ENCODE measurements around the gene BICDL1. TPM values are rescaled to one million over a fixed set of nuclear protein-coding genes. Genes with fewer than 3 reads are reported as not detected.

BICDL1 gene
- total RNA-seq, 1 donor from 2014 or later, result 1.0 TPM

GRCh38 chr12:120130011-120130410 lies 141.0 kb downstream of the BICDL1 start:
- Histone ChIP-seq H3K4me3 (ENCODE audit: low read length in 3 of 3) (no peak overlapping the region), H3K9me3 (ENCODE audit: control insufficient read depth in 3 of 3, low read length in 3 of 3) (no peaks in the 10 kb centered on the region), H3K27me3 (ENCODE audit: control insufficient read depth in 3 of 3, insufficient read depth in 3 of 3, low read length in 3 of 3) (no peaks in the 10 kb centered on the region), H3K27ac (ENCODE audit: low read depth, low read length) (no peak overlapping the region), H3K36me3 (ENCODE audit: control insufficient read depth in 3 of 3, insufficient read depth in 3 of 3, low read length in 3 of 3) (peaks cover 73 to 84% (median 83%) of the 10 kb centered on the region in 3 donors), H3K4me1 (ENCODE audit: control insufficient read depth in 3 of 3, insufficient read depth in 3 of 3, low read length in 3 of 3) (peaks cover 9 to 17% (median 12%) of the 10 kb centered on the region in 3 donors), H3K9ac (ENCODE audit: low read depth in 1 of 3, low read length in 3 of 3) (no peak overlapping the region)

DNA sequence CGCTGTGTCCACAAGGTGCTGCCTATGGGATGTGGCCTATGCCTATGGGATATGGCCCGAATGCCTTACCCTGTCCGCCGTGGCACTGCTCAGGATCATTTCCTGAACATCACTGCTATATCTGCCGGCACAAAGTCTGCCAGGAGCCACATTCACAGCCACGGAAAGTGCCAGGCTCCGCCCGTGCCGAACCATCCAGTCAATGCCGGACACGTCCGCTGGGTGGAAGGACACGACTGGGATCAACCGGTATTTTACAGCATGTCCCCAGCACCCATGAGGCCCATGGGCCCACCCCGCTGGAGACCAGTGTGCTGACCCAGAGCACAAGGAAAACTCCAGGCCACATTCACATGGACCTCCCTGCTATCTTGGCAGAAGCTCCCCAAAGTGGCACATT lies 142.1 kb downstream of the BICDL1 start:
- H3K36me3 ChIP-seq (ENCODE audit: control insufficient read depth in 3 of 3, insufficient read depth in 3 of 3, low read length in 3 of 3), result peaks cover 73 to 90% (median 87%) of the 10 kb centered on the region in 3 donors
- no peak overlapping the region for H3K4me3 ChIP-seq (ENCODE audit: low read length in 3 of 3)
- H3K27me3 ChIP-seq (ENCODE audit: control insufficient read depth in 3 of 3, insufficient read depth in 3 of 3, low read length in 3 of 3), result no peaks in the 10 kb centered on the region
- no peak overlapping the region for H3K9ac ChIP-seq (ENCODE audit: low read depth in 1 of 3, low read length in 3 of 3)
- H3K9me3 ChIP-seq (ENCODE audit: control insufficient read depth in 3 of 3, low read length in 3 of 3), result no peaks in the 10 kb centered on the region
- peaks cover 8 to 16% (median 12%) of the 10 kb centered on the region in 3 donors for H3K4me1 ChIP-seq (ENCODE audit: control insufficient read depth in 3 of 3, insufficient read depth in 3 of 3, low read length in 3 of 3)
- no peak overlapping the region for H3K27ac ChIP-seq (ENCODE audit: low read depth, low read length)

DNA sequence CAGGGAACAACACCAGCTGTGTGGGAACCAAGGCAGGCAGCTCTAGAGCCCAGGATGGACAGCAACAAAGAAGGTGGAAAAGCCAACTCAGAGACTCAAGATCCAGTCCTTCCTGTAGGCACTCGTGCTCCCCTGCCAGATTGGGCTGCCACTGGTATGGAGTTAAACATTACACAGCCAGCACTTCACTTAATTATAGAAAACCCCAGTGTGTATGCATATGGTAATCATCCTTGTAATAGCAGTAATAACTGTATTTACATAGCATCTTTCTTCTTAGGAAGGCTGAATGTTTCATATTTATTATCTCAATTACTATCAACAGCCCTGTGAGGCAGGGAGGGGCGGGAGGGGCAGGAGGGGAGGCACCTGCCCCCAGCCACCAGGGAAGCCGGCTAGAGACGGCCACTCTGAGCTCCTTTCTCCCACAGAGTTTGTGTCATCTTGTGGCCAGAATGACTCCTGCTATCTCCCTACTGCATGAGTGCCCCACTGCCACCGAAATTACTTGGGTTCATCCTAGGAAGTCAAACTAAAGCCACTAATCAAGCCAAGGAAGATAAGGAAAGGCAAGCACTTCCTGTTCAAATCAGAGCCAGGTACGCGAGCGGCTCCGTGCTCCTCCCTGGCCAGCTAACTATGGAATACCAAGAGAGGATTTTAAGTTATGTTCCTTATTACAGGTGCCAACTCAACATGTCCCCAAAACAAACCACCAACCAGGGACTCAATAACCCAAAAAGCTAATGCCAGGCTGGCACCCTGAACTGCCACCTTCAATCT lies 143.2 kb downstream of the BICDL1 start:
- Histone ChIP-seq H3K4me3 (ENCODE audit: low read length in 3 of 3) (no peak overlapping the region), H3K27me3 (ENCODE audit: control insufficient read depth in 3 of 3, insufficient read depth in 3 of 3, low read length in 3 of 3) (no peaks in the 10 kb centered on the region), H3K9ac (ENCODE audit: low read depth in 1 of 3, low read length in 3 of 3) (peak overlapping the region in 1 of 3 donors; percentile 1), H3K4me1 (ENCODE audit: control insufficient read depth in 3 of 3, insufficient read depth in 3 of 3, low read length in 3 of 3) (peaks cover 4 to 12% (median 11%) of the 10 kb centered on the region in 3 donors), H3K9me3 (ENCODE audit: control insufficient read depth in 3 of 3, low read length in 3 of 3) (no peaks in the 10 kb centered on the region), H3K27ac (ENCODE audit: low read depth, low read length) (no peak overlapping the region), H3K36me3 (ENCODE audit: control insufficient read depth in 3 of 3, insufficient read depth in 3 of 3, low read length in 3 of 3) (peaks cover 79 to 91% (median 89%) of the 10 kb centered on the region in 3 donors)

DNA sequence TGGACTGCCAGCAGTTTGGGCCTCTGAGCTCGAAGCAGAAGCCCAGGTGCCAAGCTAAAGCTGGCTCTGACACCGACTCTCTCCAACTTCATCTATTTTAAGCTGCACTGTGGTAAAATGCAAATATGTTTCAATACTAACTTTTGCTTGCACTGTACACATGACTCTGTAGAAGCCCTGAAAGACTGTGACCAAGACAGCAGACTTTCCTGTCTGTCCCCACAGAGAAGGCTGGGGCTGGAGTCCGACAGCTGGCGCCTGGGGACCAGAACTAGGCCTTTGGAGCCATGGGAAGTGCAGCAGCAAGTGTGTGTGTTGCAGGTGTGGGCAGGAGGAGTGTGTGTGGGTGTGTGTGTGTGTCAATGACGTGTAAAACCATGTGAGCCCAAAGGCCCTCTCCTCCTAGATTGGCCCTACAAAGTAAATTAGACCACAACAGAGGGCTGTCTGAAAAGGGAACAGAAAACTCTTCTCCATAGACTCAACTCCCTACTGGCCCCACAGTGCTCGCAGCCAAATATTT lies 143.9 kb downstream of the BICDL1 start:
- Histone ChIP-seq H3K4me3 (ENCODE audit: low read length in 3 of 3) (no peak overlapping the region), H3K9ac (ENCODE audit: low read depth in 1 of 3, low read length in 3 of 3) (peak overlapping the region in 1 of 3 donors; percentile 1), H3K36me3 (ENCODE audit: control insufficient read depth in 3 of 3, insufficient read depth in 3 of 3, low read length in 3 of 3) (peaks cover 79 to 91% (median 89%) of the 10 kb centered on the region in 3 donors), H3K27ac (ENCODE audit: low read depth, low read length) (no peak overlapping the region), H3K9me3 (ENCODE audit: control insufficient read depth in 3 of 3, low read length in 3 of 3) (no peaks in the 10 kb centered on the region), H3K4me1 (ENCODE audit: control insufficient read depth in 3 of 3, insufficient read depth in 3 of 3, low read length in 3 of 3) (peaks cover 4 to 12% (median 9%) of the 10 kb centered on the region in 3 donors), H3K27me3 (ENCODE audit: control insufficient read depth in 3 of 3, insufficient read depth in 3 of 3, low read length in 3 of 3) (no peaks in the 10 kb centered on the region)

GRCh38 chr12:120134307-120134980 lies 145.4 kb downstream of the BICDL1 start:
- H3K9ac ChIP-seq (ENCODE audit: low read depth in 1 of 3, low read length in 3 of 3), result no peak overlapping the region
- H3K4me1 ChIP-seq (ENCODE audit: control insufficient read depth in 3 of 3, insufficient read depth in 3 of 3, low read length in 3 of 3), result peaks cover 4 to 12% (median 9%) of the 10 kb centered on the region in 3 donors
- H3K27me3 ChIP-seq (ENCODE audit: control insufficient read depth in 3 of 3, insufficient read depth in 3 of 3, low read length in 3 of 3), result no peaks in the 10 kb centered on the region
- no peak overlapping the region for H3K4me3 ChIP-seq (ENCODE audit: low read length in 3 of 3)
- H3K36me3 ChIP-seq (ENCODE audit: control insufficient read depth in 3 of 3, insufficient read depth in 3 of 3, low read length in 3 of 3), result peaks cover 81 to 92% (median 91%) of the 10 kb centered on the region in 3 donors
- H3K9me3 ChIP-seq (ENCODE audit: control insufficient read depth in 3 of 3, low read length in 3 of 3), result no peaks in the 10 kb centered on the region
- H3K27ac ChIP-seq (ENCODE audit: low read depth, low read length), result no peak overlapping the region

DNA sequence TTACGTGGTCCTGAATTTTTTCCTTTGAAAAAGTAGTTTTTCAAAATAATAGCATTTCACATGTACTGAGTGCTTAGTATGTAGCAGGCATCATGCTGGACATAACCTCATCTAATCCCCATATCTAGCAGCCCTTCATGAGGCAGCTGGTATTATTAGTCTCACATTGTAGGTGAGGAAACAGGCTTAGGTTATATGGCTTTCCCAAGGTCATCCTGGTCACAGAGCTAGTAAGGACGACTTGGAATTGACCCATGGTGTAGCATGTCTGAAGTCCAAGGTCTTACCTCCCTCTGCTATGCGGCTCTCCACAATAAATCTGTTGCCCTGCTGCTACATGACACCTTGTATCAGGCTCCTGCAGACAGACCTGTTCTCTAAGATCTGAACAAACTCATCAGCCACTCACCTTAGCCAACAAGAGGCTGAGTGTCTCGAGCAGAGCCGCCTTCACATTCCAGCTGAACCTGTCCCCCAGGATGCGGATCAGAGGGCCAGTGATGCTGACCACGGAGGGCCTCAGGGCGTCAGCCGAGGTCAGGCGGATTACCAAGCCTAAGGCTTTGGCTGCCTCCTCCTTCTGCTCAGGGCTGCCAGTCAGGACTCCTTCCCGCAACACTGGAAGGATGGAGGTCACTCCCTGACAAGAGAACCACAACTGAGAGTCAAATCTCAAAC lies 147.2 kb downstream of the BICDL1 start:
- Histone ChIP-seq H3K27ac (ENCODE audit: low read depth, low read length) (no peak overlapping the region), H3K4me3 (ENCODE audit: low read length in 3 of 3) (no peak overlapping the region), H3K9me3 (ENCODE audit: control insufficient read depth in 3 of 3, low read length in 3 of 3) (no peaks in the 10 kb centered on the region), H3K4me1 (ENCODE audit: control insufficient read depth in 3 of 3, insufficient read depth in 3 of 3, low read length in 3 of 3) (peaks cover 4 to 12% (median 9%) of the 10 kb centered on the region in 3 donors), H3K9ac (ENCODE audit: low read depth in 1 of 3, low read length in 3 of 3) (peak overlapping the region in 1 of 3 donors; percentile 45), H3K36me3 (ENCODE audit: control insufficient read depth in 3 of 3, insufficient read depth in 3 of 3, low read length in 3 of 3) (peaks cover 81 to 92% (median 91%) of the 10 kb centered on the region in 3 donors), H3K27me3 (ENCODE audit: control insufficient read depth in 3 of 3, insufficient read depth in 3 of 3, low read length in 3 of 3) (no peaks in the 10 kb centered on the region)

GRCh38 chr12:120137833-120138232 lies 148.8 kb downstream of the BICDL1 start:
- no peaks in the 10 kb centered on the region for H3K9me3 ChIP-seq (ENCODE audit: control insufficient read depth in 3 of 3, low read length in 3 of 3)
- H3K27ac ChIP-seq (ENCODE audit: low read depth, low read length), result no peak overlapping the region
- peaks cover 78 to 91% (median 91%) of the 10 kb centered on the region in 3 donors for H3K36me3 ChIP-seq (ENCODE audit: control insufficient read depth in 3 of 3, insufficient read depth in 3 of 3, low read length in 3 of 3)
- peaks cover 4 to 9% (median 9%) of the 10 kb centered on the region in 3 donors for H3K4me1 ChIP-seq (ENCODE audit: control insufficient read depth in 3 of 3, insufficient read depth in 3 of 3, low read length in 3 of 3)
- H3K9ac ChIP-seq (ENCODE audit: low read depth in 1 of 3, low read length in 3 of 3), result no peak overlapping the region
- no peaks in the 10 kb centered on the region for H3K27me3 ChIP-seq (ENCODE audit: control insufficient read depth in 3 of 3, insufficient read depth in 3 of 3, low read length in 3 of 3)
- H3K4me3 ChIP-seq (ENCODE audit: low read length in 3 of 3), result no peak overlapping the region

DNA sequence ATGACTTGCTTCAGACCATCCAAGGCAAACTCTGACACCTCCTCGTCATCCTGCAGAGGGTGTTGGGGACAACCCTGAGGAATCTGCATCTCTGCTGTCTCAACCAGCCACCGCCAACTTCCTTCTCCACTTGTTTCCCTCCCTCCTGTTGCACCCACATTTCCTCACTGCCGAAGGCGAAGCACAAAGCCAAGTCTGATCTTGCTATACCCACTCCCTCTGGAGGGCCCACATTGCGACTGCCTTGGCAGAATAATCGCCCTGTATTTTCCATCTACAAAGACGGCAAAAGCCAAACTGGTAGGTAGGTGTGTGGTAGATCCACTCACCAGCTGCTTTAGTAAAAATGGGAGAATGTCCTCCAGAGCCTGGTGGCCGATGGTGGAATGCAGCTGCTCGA lies 149.3 kb downstream of the BICDL1 start:
- peaks cover 4 to 9% (median 5%) of the 10 kb centered on the region in 3 donors for H3K4me1 ChIP-seq (ENCODE audit: control insufficient read depth in 3 of 3, insufficient read depth in 3 of 3, low read length in 3 of 3)
- H3K36me3 ChIP-seq (ENCODE audit: control insufficient read depth in 3 of 3, insufficient read depth in 3 of 3, low read length in 3 of 3), result peaks cover 77 to 90% (median 87%) of the 10 kb centered on the region in 3 donors
- no peaks in the 10 kb centered on the region for H3K27me3 ChIP-seq (ENCODE audit: control insufficient read depth in 3 of 3, insufficient read depth in 3 of 3, low read length in 3 of 3)
- H3K27ac ChIP-seq (ENCODE audit: low read depth, low read length), result no peak overlapping the region
- no peak overlapping the region for H3K4me3 ChIP-seq (ENCODE audit: low read length in 3 of 3)
- H3K9ac ChIP-seq (ENCODE audit: low read depth in 1 of 3, low read length in 3 of 3), result no peak overlapping the region
- no peaks in the 10 kb centered on the region for H3K9me3 ChIP-seq (ENCODE audit: control insufficient read depth in 3 of 3, low read length in 3 of 3)

- Histone ChIP-seq H3K9ac (ENCODE audit: low read depth in 1 of 3, low read length in 3 of 3) (no peak overlapping the region), H3K27me3 (ENCODE audit: control insufficient read depth in 3 of 3, insufficient read depth in 3 of 3, low read length in 3 of 3) (no peaks in the 10 kb centered on the region), H3K4me3 (ENCODE audit: low read length in 3 of 3) (no peak overlapping the region), H3K27ac (ENCODE audit: low read depth, low read length) (no peak overlapping the region), H3K4me1 (ENCODE audit: control insufficient read depth in 3 of 3, insufficient read depth in 3 of 3, low read length in 3 of 3) (peaks cover 4 to 9% (median 5%) of the 10 kb centered on the region in 3 donors), H3K36me3 (ENCODE audit: control insufficient read depth in 3 of 3, insufficient read depth in 3 of 3, low read length in 3 of 3) (peaks cover 78 to 87% (median 82%) of the 10 kb centered on the region in 3 donors), H3K9me3 (ENCODE audit: control insufficient read depth in 3 of 3, low read length in 3 of 3) (no peaks in the 10 kb centered on the region)
Measured at GRCh38 chr12:120139958-120140357, 150.9 kb downstream of the BICDL1 start.

All from skeletal muscle tissue (tissue), 4 donors.